ENCODE measurements around the gene CTNNB1.

GRCh38 chr3:41196499-41197410 is 2.5 kb upstream of the CTNNB1 start:
- no peak for TF ChIP-seq CTCF (IDR thresholded peaks at IDR 0.05)
- no peak for TF ChIP-seq POLR2A (IDR thresholded peaks at IDR 0.05)

Measured in adrenal gland (tissue), 5 donors.